Measurements from ENCODE around the gene SERPING1. TPM values are rescaled to one million over a fixed set of nuclear protein-coding genes. Genes with fewer than 3 reads are reported as not detected.

SERPING1 gene
- total RNA-seq, 4 donors from 2014 or later: 90.0 to 171 (median 106) TPM

- Histone ChIP-seq H3K4me1 (no peaks in the 10 kb centered on the region), H3K9me3 (no peaks in the 10 kb centered on the region), H3K27me3 (peaks cover 0 to 2% (median 1%) of the 10 kb centered on the region in 3 donors), H3K4me3 (no peak overlapping the region), H3K36me3 (no peaks in the 10 kb centered on the region), H3K27ac (no peak overlapping the region)
- no peak for ATAC-seq
- intact Hi-C loops (cut with DNase I; ENCODE audit: low total_unique reads): no loop called here
- DNase-seq: no peak
- in situ Hi-C loops (cut with MboI; ENCODE audit: low sequenced_read_pairs in 4 of 4): no loop called here
- TF ChIP-seq, protein P1, sequence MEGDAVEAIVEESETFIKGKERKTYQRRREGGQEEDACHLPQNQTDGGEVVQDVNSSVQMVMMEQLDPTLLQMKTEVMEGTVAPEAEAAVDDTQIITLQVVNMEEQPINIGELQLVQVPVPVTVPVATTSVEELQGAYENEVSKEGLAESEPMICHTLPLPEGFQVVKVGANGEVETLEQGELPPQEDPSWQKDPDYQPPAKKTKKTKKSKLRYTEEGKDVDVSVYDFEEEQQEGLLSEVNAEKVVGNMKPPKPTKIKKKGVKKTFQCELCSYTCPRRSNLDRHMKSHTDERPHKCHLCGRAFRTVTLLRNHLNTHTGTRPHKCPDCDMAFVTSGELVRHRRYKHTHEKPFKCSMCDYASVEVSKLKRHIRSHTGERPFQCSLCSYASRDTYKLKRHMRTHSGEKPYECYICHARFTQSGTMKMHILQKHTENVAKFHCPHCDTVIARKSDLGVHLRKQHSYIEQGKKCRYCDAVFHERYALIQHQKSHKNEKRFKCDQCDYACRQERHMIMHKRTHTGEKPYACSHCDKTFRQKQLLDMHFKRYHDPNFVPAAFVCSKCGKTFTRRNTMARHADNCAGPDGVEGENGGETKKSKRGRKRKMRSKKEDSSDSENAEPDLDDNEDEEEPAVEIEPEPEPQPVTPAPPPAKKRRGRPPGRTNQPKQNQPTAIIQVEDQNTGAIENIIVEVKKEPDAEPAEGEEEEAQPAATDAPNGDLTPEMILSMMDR (IDR thresholded peaks at IDR 0.05 in 4 of 5, conservative IDR thresholded peaks at IDR 0.05 in 1 of 5): no peak
- no peak for TF ChIP-seq POLR2A (IDR thresholded peaks at IDR 0.05)
Observed at GRCh38 chr11:57604296-57605027, 7.0 kb downstream of the SERPING1 start.

GRCh38 chr11:57605028-57605420 lies 7.5 kb downstream of the SERPING1 start:
- no peak for TF ChIP-seq POLR2A (IDR thresholded peaks at IDR 0.05)
- TF ChIP-seq, protein P1 (IDR thresholded peaks at IDR 0.05 in 4 of 5, conservative IDR thresholded peaks at IDR 0.05 in 1 of 5): no peak
- intact Hi-C loops (cut with DNase I; ENCODE audit: low total_unique reads): no loop called here
- in situ Hi-C loops (cut with MboI; ENCODE audit: low sequenced_read_pairs in 4 of 4): no loop called here
- no peaks in the 10 kb centered on the region for H3K4me1 ChIP-seq
- ATAC-seq: no peak
- H3K36me3 ChIP-seq: no peaks in the 10 kb centered on the region
- DNase-seq: no peak
- H3K4me3 ChIP-seq: no peak overlapping the region
- H3K9me3 ChIP-seq: no peaks in the 10 kb centered on the region
- no peak overlapping the region for H3K27ac ChIP-seq
- H3K27me3 ChIP-seq: no peaks in the 10 kb centered on the region

- no peaks in the 10 kb centered on the region for H3K9me3 ChIP-seq
- H3K27ac ChIP-seq: no peak overlapping the region
- no peaks in the 10 kb centered on the region for H3K27me3 ChIP-seq
- TF ChIP-seq POLR2A (IDR thresholded peaks at IDR 0.05): no peak
- TF ChIP-seq, protein P1 (IDR thresholded peaks at IDR 0.05 in 4 of 5, conservative IDR thresholded peaks at IDR 0.05 in 1 of 5): no peak
- H3K4me3 ChIP-seq: no peak overlapping the region
- ATAC-seq (no peak), DNase-seq (no peak)
- peaks cover 0 to 12% of the 10 kb centered on the region in 2 donors for H3K36me3 ChIP-seq
- intact Hi-C loops (cut with DNase I; ENCODE audit: low total_unique reads): no loop called here
- in situ Hi-C loops (cut with MboI; ENCODE audit: low sequenced_read_pairs in 4 of 4): no loop called here
- H3K4me1 ChIP-seq: no peaks in the 10 kb centered on the region
Observed at GRCh38 chr11:57610170-57610569, 12.7 kb downstream of the SERPING1 start.

- H3K4me1 ChIP-seq: no peaks in the 10 kb centered on the region
- peaks cover 0 to 12% of the 10 kb centered on the region in 2 donors for H3K36me3 ChIP-seq
- DNase-seq: no peak
- no peaks in the 10 kb centered on the region for H3K27me3 ChIP-seq
- ATAC-seq: no peak
- in situ Hi-C loops (cut with MboI; ENCODE audit: low sequenced_read_pairs in 4 of 4) (no loop called here), intact Hi-C loops (cut with DNase I; ENCODE audit: low total_unique reads) (no loop called here)
- no peak overlapping the region for H3K27ac ChIP-seq
- no peak overlapping the region for H3K4me3 ChIP-seq
- H3K9me3 ChIP-seq: no peaks in the 10 kb centered on the region
- TF ChIP-seq POLR2A (IDR thresholded peaks at IDR 0.05): no peak
- TF ChIP-seq, protein P1 (IDR thresholded peaks at IDR 0.05 in 4 of 5, conservative IDR thresholded peaks at IDR 0.05 in 1 of 5): no peak
Observed at GRCh38 chr11:57614234-57614772, 16.8 kb downstream of the SERPING1 start.
